Neutrophil (primary cell): ENCODE data around the gene GCLC.
A peak's percentile ranks its signal among the peaks of the same experiment; 100 is the strongest.

ENCODE experiments used
- H3K27ac ChIP-seq: fragments of 200-600 bp; sonication (generic); 2 replicates; pipeline ENCODE4 v1.5.1; 2016; ENCODE audit warnings: mild to moderate bottlenecking, moderate library complexity
- H3K27me3 ChIP-seq: fragments of 200-600 bp; sonication (generic); 2 replicates; pipeline ENCODE4 v1.6.0; 2016; ENCODE audit warnings: mild to moderate bottlenecking
- H3K36me3 ChIP-seq: fragments of 200-600 bp; sonication (generic); 2 replicates; pipeline ENCODE4 v1.5.1; 2017
- H3K4me1 ChIP-seq, 2 experiments: fragments of 200-600 bp in 1 of 2; sonication (generic) in 1 of 2; 1 replicate in 1 of 2; 2 replicates in 1 of 2; pipeline versions ENCODE4 v1.5.1 to v1.6.1; 2013 to 2016; ENCODE audit warnings: low read depth in 1 of 2, low read length in 1 of 2, mild to moderate bottlenecking in 1 of 2, moderate library complexity in 1 of 2; ENCODE audit not compliant: control insufficient read depth in 1 of 2, insufficient read depth in 1 of 2
- H3K4me3 ChIP-seq, 2 experiments: fragments of 200-600 bp in 1 of 2; sonication (generic) in 1 of 2; 1 replicate in 1 of 2; 2 replicates in 1 of 2; pipeline ENCODE4 v1.5.1; 2013 to 2016; ENCODE audit warnings: low read depth in 1 of 2, low read length in 1 of 2, mild to moderate bottlenecking in 1 of 2, moderate library complexity in 1 of 2
- H3K9me3 ChIP-seq: fragments of 200-600 bp; sonication (generic); 2 replicates; pipeline ENCODE4 v1.5.1; 2016
- TF ChIP-seq, protein P1 (sequence below): fragments of 200-600 bp; sonication (generic); IDR thresholded peaks from 2 replicates; pipeline ENCODE4 v1.5.1; 2016; ENCODE audit warnings: antibody characterized with exemption

GCLC gene

GRCh38 chr6:53541900-53542299, 3.0 kb downstream of the GCLC start:
- Histone ChIP-seq H3K4me1 (peaks cover 10 to 15% of the 10 kb centered on the region in 2 experiments), H3K27ac (no peak overlapping the region), H3K9me3 (no peaks in the 10 kb centered on the region), H3K36me3 (no peaks in the 10 kb centered on the region), H3K27me3 (peaks cover 20% of the 10 kb centered on the region), H3K4me3 (no peak overlapping the region)
- TF ChIP-seq, protein P1, sequence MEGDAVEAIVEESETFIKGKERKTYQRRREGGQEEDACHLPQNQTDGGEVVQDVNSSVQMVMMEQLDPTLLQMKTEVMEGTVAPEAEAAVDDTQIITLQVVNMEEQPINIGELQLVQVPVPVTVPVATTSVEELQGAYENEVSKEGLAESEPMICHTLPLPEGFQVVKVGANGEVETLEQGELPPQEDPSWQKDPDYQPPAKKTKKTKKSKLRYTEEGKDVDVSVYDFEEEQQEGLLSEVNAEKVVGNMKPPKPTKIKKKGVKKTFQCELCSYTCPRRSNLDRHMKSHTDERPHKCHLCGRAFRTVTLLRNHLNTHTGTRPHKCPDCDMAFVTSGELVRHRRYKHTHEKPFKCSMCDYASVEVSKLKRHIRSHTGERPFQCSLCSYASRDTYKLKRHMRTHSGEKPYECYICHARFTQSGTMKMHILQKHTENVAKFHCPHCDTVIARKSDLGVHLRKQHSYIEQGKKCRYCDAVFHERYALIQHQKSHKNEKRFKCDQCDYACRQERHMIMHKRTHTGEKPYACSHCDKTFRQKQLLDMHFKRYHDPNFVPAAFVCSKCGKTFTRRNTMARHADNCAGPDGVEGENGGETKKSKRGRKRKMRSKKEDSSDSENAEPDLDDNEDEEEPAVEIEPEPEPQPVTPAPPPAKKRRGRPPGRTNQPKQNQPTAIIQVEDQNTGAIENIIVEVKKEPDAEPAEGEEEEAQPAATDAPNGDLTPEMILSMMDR: no peak

DNA sequence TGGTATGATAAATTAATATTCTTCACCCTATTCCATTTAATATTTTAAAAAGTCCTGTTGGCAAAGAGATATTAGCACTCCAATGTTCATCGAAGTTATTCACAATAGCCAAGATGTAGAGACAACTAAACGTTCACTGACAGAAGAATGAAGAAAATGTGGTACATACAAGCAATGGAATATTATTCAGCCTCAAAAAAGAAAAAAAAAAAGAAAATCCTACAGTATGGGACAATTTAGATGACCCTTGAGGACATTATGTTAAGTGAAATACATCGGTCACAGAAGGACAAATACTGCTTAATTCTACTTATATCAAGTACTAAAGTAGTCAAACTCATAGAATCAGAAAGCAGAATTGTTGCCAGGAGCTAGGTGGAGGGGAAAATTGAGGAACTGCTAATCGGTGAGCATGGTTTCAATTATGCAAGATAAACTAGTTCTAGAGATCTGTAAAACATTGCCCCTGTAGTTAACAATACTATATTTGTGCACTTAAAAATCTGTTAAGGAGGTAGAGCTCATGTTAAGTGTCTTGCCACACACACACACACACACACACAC, 4.7 kb downstream of the GCLC start:
- Histone ChIP-seq H3K27ac (no peak overlapping the region), H3K4me3 (no peak overlapping the region), H3K4me1 (peaks cover 10 to 11% of the 10 kb centered on the region in 2 experiments), H3K9me3 (no peaks in the 10 kb centered on the region), H3K27me3 (peaks cover 5% of the 10 kb centered on the region), H3K36me3 (no peaks in the 10 kb centered on the region)
- TF ChIP-seq, protein P1: no peak

- H3K4me1 ChIP-seq: peaks cover 8 to 10% of the 10 kb centered on the region in 2 experiments
- no peak overlapping the region for H3K4me3 ChIP-seq
- TF ChIP-seq, protein P1: no peak
- no peaks in the 10 kb centered on the region for H3K9me3 ChIP-seq
- no peaks in the 10 kb centered on the region for H3K36me3 ChIP-seq
- H3K27ac ChIP-seq: no peak overlapping the region
- H3K27me3 ChIP-seq: no peaks in the 10 kb centered on the region
These were observed 5.3 kb downstream of the GCLC start for GRCh38 chr6:53539561-53539960.

DNA sequence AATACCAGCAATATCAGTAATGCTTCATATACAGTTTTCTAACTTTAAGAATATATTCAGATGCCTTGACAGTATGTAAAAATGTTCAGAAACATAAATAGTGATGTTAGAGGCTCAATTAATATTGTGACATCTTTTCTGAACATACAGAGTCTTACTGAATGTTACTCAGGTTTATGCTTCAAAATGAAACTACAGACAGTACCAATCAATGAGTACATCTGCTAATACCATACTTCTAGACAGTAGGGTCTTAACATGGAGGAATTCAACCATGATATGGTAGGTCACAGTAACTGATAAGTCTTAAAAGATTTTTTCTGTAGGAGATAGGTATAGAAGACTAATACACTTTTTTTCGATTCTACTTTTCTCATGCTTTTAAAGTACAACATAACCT, 8.3 kb downstream of the GCLC start:
- Histone ChIP-seq H3K9me3 (no peaks in the 10 kb centered on the region), H3K4me1 (peaks cover 0 to 18% of the 10 kb centered on the region in 2 experiments), H3K36me3 (no peaks in the 10 kb centered on the region), H3K4me3 (no peak overlapping the region), H3K27me3 (no peaks in the 10 kb centered on the region), H3K27ac (no peak overlapping the region)
- TF ChIP-seq, protein P1: no peak

- Histone ChIP-seq H3K4me1 (peaks cover 0 to 18% of the 10 kb centered on the region in 2 experiments), H3K36me3 (no peaks in the 10 kb centered on the region), H3K27ac (peak overlapping the region; percentile 37), H3K4me3 (no peak overlapping the region), H3K9me3 (no peaks in the 10 kb centered on the region), H3K27me3 (no peaks in the 10 kb centered on the region)
- TF ChIP-seq, protein P1: no peak
These were observed 12.0 kb downstream of the GCLC start for GRCh38 chr6:53532942-53533341.
